GM21515 (cell line): Measurements from ENCODE around the gene CAPN11.
"Not testable (repeated sequence)": the region's sequence is repeated elsewhere in the genome, so short reads cannot be mapped to it uniquely, and the experiment has no call there.

Source experiments
- ATAC-seq: cut with Tn5 transposase; IDR thresholded peaks from one replicate; pipeline ENCODE4 v1.9.1; 2021; ENCODE audit not compliant: unreplicated experiment

Gene CAPN11

DNA sequence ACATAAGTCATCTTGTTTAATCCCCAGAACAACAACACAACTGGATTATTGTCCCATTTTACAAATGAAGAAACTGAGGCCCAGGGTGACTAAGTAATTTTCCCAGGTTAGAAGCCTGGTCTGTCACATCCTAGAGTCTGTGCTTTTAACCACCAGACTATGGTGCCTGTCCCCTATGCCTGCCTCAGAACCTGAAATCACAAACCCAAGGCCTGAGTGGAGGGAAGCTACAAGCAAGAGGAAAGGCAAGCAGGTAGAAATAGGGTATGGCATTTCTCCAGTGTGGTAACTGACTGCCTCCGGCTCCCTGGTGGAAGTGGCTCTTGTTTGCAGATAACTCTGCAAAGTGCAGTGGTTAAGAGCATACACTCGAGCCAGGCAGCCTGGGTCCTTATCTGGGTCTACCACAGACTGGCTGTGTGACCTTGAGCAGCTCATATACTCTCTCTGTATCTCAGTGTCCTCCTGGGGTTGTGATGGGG lies 28.7 kb upstream of the CAPN11 start:
- ATAC-seq = no peak

GRCh38 chr6:44131892-44132291 lies 26.7 kb upstream of the CAPN11 start:
- no peak for ATAC-seq

GRCh38 chr6:44132476-44132875 lies 26.1 kb upstream of the CAPN11 start:
- ATAC-seq = no peak

DNA sequence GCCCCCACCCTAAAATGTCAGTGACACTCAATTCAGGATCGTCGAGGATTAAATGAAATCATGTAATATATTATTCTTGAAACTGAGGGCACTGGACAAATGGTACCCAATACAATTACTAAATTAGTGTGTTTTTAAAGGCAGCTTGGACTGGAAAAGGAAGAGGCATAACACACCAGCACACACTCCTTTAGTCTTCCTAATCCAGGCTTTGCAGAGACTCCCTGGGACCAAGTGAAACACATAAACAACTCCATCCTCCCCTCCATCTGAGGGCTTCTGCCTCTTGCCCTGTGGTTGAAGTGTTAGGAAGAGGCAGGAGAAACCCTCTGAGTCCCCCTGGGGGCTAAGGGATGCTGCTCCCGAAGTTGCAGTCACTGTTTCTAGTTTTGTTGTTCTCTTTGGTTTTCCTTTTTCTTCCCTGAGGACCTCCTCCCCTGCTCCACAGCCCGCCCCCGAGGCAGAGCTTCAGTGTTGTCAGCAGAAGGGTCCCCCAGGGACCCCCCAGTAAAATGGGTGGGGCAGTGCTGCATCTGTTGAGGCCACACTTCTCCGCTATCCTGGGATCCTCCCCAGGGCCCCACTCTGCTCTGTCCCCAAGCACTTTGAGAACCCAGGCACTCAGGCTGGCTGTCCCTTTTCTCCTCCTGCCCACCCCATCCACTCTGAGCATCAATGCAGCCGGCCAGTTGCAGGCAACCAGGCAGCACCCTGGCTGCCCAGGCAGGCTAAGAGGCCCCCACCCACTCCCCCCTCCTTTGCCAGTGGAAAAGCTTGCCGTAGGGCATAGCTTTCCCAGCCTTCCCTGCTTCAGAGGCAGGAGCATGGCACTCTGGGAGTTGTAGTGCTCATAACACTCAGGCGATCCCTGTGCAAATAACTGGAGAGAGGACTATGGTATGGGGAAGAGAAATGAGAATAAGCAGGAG lies 25.4 kb upstream of the CAPN11 start:
- ATAC-seq = no peak

- no peak for ATAC-seq
Measured at GRCh38 chr6:44133981-44134711, 24.5 kb upstream of the CAPN11 start.

DNA sequence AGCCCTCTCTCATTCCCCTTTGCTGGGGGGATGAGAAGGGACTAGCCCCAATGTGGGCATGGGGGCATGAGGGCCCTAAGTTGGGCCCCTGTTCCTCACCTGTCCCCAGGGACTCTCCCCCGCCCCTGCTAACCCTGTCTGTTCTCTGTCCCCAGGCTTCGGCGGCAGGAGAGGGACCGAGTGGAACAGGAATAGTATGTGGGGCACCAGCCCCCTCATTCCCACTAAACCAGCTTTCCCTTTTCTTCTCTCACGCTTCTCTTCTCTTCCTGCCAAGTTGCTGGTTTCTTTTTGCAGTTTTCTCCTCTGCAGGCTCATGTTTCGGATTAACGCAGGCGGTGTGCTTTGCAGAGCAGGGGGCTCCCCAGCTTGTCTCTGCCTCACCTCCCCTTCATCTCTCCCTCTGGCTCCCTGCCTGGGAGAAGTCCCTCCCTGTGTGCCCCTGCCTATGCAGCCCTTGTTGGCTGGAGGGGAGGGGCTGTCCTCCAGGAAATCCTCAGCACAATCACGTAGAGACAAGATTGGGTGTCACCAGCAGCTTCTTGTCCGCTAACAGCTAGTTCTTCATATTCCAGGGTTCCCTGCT lies 23.4 kb upstream of the CAPN11 start:
- no peak for ATAC-seq

DNA sequence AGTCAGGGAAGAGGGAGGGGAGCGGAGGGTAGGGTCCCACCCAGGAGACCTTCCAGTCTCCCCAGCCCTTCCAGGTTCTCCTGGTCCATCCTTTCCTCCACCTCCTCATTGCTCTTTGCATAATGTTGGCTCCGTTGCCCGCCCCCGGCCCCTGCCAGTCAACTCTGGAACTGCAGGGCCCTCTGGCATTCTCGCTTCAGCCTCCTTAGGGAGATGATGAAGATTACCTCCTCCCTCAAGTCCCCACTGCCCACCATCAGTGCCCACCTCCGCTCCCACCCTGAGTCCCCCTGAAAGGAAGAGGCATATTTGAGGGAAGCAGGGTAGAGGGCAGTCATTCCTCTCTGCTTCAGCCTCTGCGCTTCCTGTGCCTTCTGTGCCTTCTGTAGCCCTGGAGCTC lies 22.7 kb upstream of the CAPN11 start:
- ATAC-seq = no peak

GRCh38 chr6:44138717-44139350 lies 19.8 kb upstream of the CAPN11 start:
- ATAC-seq = no peak

DNA sequence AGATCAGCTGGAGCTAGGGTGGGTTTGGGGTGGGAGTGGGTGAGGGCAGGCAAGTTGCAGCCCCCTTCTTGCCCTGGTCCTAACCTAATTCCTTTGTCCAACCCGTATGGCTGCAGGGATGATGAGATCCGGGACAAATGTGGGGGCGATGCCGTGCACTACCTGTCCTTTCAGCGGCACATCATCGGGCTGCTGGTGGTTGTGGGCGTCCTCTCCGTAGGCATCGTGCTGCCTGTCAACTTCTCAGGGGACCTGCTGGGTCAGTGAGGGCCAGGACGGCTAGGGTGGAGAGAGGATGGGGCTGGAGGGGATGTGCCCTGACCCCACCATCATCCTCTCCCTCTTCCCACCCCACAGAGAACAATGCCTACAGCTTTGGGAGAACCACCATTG lies 19.3 kb upstream of the CAPN11 start:
- ATAC-seq = no peak

- no peak for ATAC-seq
Measured at GRCh38 chr6:44142835-44143234, 15.8 kb upstream of the CAPN11 start.

DNA sequence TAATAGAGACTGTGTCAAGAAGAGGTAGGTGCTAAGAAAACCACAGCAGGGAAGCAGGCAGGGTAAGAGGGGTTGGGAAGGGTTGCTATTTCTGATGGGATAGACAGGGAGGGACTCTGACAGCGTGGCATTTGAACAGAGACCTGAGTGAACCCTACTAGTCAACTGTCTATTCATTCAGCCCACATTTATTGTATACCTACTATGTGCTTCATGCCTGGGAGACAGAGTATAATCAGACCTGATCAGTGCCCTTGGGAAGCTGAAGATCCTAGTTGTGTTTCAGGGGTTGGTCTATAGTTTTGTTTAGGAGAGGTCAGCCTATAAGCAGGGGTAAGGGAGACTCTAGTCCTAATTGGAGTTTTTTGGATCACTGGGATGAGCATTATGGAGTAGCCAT lies 14.9 kb upstream of the CAPN11 start:
- ATAC-seq = no peak

DNA sequence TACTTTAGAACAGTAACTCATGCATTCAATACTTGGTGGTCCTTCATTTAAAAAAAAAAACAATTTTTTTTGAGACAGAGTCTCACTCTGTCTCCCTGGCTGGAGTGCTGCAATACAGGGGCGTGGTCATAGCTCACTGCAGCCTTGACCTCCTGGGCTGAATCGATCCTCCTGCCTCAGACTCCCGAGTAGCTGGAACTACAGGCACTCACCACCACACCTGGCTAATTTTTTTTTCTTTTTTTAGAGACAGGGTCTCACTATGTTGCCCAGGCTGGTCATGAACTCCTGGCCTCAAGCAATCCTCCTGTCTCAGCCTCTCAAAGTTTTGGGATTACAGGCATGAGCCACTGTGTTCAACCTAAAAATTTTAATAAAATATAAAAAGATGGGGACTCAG lies 14.1 kb upstream of the CAPN11 start:
- ATAC-seq = not testable (repeated sequence)

- no peak for ATAC-seq
Measured at GRCh38 chr6:44145839-44146238, 12.8 kb upstream of the CAPN11 start.

- no peak for ATAC-seq
Measured at GRCh38 chr6:44146685-44147084, 11.9 kb upstream of the CAPN11 start.

GRCh38 chr6:44147256-44147655 lies 11.4 kb upstream of the CAPN11 start:
- ATAC-seq = no peak

- ATAC-seq = no peak
Measured at GRCh38 chr6:44148306-44148705, 10.3 kb upstream of the CAPN11 start.

GRCh38 chr6:44149369-44150012 lies 9.1 kb upstream of the CAPN11 start:
- no peak for ATAC-seq

DNA sequence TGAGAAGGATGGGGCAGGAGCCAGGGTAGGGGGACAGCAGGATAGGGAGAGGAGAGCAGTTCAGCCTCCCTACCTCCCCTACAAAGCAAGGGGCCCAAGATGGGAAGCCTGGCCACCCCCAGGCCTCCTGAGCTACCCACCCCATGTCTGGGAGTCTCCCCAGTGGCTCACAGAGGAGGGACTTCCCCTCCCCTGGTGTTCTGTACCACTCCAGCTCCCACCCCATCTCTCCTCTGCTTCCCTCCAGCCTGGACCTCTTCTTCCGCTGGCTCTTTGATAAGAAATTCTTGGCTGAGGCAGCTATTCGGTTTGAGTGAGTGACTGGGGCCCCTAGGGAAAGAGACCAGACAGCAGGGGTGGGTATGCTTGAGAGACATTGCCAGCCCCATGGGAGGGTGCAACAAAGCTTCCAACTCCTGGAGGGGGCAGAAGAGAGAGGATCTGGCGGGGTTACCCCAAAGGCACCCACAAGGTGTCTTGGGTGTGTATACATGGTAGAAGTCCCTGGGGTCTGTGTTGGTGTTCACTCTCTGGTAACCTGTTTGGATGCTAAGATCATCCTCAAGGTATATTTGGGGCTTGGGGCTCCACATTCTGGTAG lies 8.2 kb upstream of the CAPN11 start:
- ATAC-seq = no peak

GRCh38 chr6:44151348-44152108 lies 7.1 kb upstream of the CAPN11 start:
- ATAC-seq = no peak

- ATAC-seq = no peak
Measured at GRCh38 chr6:44152109-44152461, 6.5 kb upstream of the CAPN11 start.
